IgD-negative memory B cell (primary cell): ENCODE data around the gene CAMK2A. TPM values are rescaled to one million over a fixed set of nuclear protein-coding genes. Genes with fewer than 3 reads are reported as not detected.
"Not testable (repeated sequence)": the region's sequence is repeated elsewhere in the genome, so short reads cannot be mapped to it uniquely, and the experiment has no call there.

Source experiments
- H3K27ac Mint-ChIP-seq, 3 donors: one replicate each; pipeline ENCODE4 v1.8.0; 2020 to 2022; ENCODE audit warnings: mild to moderate bottlenecking in 3 of 3, mixed read lengths in 3 of 3, moderate library complexity in 1 of 3
- H3K27me3 Mint-ChIP-seq: one replicate; pipeline ENCODE4 v1.8.0; 2021; ENCODE audit warnings: mixed read lengths
- H3K36me3 Mint-ChIP-seq: one replicate; pipeline ENCODE4 v1.8.0; 2020; ENCODE audit warnings: mild to moderate bottlenecking, mixed read lengths
- H3K4me1 Mint-ChIP-seq, 3 donors: one replicate each; pipeline ENCODE4 v1.8.0; 2020 to 2022; ENCODE audit warnings: mixed read lengths in 3 of 3, mild to moderate bottlenecking in 1 of 3
- H3K4me3 Mint-ChIP-seq, 4 donors: one replicate each; pipeline ENCODE4 v1.8.0; 2020 to 2022; ENCODE audit warnings: mild to moderate bottlenecking in 4 of 4, mixed read lengths in 4 of 4, moderate library complexity in 3 of 4
- H3K9me3 Mint-ChIP-seq, 3 donors: one replicate each; pipeline ENCODE4 v1.8.0; 2020 to 2021; ENCODE audit warnings: mixed read lengths in 3 of 3, mild to moderate bottlenecking in 1 of 3
- polyA plus RNA-seq: library from polyadenylated mRNA; unstranded; fragments of 300-500 nt; fragmentation: Illumina TruSeq; gene quantifications from one replicate; pipeline ENCODE4 v1.2.3, GENCODE V29; 2021

CAMK2A gene
- polyA plus RNA-seq, 1 donor from 2014 or later, result not detected

DNA sequence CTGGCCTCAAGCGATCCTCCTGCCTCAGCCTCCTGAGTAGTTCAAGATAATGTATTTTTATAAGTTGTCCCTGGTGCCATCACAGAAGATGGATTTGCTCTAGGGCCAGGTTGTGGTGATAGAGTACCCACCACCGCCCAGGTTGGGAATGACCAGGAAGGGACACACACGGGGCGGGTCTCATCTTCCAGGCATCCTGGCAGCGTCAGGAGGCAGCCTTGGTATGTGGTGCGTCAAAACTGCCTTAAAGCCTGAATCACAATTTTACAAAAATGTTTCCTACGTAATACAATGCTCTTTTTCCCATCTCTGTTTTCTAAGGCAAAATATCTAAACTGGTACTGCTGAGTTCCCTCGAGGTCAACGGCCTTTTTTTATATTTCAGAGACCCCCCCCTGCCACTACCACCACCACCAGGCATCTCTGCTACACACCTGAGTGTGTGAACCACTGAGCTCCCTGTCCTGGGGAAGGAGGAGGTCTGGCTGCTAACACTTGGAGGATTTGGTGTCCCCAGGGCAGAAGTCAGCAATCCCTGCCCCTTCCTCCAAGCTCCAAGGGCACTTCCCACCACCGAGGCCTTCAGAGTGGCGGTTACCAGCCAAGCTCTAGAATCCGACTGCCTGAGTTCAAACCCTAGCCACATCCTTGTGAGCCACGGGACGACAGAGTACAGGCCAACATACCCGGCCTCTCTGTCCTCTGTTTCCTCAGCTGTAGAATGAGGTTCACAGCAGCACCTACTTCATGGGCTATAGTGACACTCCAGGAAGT, 52.4 kb downstream of the CAMK2A start:
- H3K27ac Mint-ChIP-seq, result no peak overlapping the region
- no peaks in the 10 kb centered on the region for H3K27me3 Mint-ChIP-seq
- H3K9me3 Mint-ChIP-seq, result no peaks in the 10 kb centered on the region
- H3K4me3 Mint-ChIP-seq, result no peak overlapping the region
- H3K4me1 Mint-ChIP-seq, result peaks cover 0 to 3% (median 1%) of the 10 kb centered on the region in 3 donors
- H3K36me3 Mint-ChIP-seq, result no peaks in the 10 kb centered on the region

DNA sequence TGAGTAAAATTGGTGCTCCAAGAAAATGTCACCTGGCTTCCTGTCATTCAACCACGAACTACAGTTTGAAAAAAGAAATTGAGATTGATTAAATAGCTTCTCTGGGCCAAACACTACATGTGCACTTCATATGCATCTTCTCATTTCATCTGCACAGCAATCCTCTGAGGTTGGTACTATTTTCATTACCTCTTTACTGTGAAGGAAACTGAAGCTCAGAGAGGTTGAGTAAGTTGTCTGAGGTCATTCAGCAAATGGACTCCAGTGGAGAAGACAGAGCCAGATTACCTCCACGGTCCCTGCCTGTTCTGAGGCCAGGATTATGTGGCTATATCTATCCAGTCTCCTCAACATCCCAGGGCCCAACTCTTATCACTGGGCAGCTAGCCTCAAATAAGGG, 53.3 kb downstream of the CAMK2A start:
- Mint-ChIP-seq H3K27me3 (no peaks in the 10 kb centered on the region), H3K36me3 (no peaks in the 10 kb centered on the region), H3K27ac (no peak overlapping the region)

DNA sequence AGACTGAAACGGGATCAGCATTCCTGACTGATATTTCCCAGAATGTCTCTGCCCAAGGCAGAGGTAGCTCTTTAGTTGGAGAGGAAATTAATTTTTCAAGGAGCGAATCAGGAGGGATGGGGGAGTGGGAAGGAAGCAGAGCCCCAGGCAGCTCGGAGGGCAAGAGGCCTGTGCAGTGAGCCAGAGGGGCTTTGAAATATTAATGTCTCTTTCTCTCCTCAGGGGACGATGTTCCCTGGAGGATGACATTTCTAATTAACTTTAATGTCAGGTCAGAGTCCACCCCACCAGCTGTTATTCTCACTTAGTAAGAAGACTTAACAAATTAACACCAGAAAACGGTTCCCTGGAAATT, 54.1 kb downstream of the CAMK2A start:
- H3K4me3 Mint-ChIP-seq, result no peak overlapping the region

More for the DNA sequence above, 53.3 kb downstream of the CAMK2A start:
- Mint-ChIP-seq H3K4me3 (no peak overlapping the region), H3K4me1 (peaks cover 0 to 3% (median 1%) of the 10 kb centered on the region in 3 donors), H3K9me3 (no peaks in the 10 kb centered on the region)

GRCh38 chr5:150234576-150235499, 54.7 kb downstream of the CAMK2A start:
- Mint-ChIP-seq H3K27ac (no peak overlapping the region), H3K4me1 (peaks cover 0 to 3% (median 1%) of the 10 kb centered on the region in 3 donors), H3K4me3 (no peak overlapping the region), H3K36me3 (no peaks in the 10 kb centered on the region), H3K9me3 (peaks cover 0 to 2% (median 0%) of the 10 kb centered on the region in 3 donors), H3K27me3 (peaks cover 3% of the 10 kb centered on the region)

More for the DNA sequence above, 54.1 kb downstream of the CAMK2A start:
- Mint-ChIP-seq H3K9me3 (peaks cover 0 to 2% (median 0%) of the 10 kb centered on the region in 3 donors), H3K4me1 (peaks cover 0 to 3% (median 1%) of the 10 kb centered on the region in 3 donors), H3K36me3 (no peaks in the 10 kb centered on the region), H3K27me3 (peaks cover 2% of the 10 kb centered on the region), H3K27ac (no peak overlapping the region)

GRCh38 chr5:150233706-150234105, 55.9 kb downstream of the CAMK2A start:
- not testable (repeated sequence) for H3K36me3 Mint-ChIP-seq, H3K4me1 Mint-ChIP-seq, H3K9me3 Mint-ChIP-seq, H3K4me3 Mint-ChIP-seq, H3K27ac Mint-ChIP-seq, H3K27me3 Mint-ChIP-seq

DNA sequence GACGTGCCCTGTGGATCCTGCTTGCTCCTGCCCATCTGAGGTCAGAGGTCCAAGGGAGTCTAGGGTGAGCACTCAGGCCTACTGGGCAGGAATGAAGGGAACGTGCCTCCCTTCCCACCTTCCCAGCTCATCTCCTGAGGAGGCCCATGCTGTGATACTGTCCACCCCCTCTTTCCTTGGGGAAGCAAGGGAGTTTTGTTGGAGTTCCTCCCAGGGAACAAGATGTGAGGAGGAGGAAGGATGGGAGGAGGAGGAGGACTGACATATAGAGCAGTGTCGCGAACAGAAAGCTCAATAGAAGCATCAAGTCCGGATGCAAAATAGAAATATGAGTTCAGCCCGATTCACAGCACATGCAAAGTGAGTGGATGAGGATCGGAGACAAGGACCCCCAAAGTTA, 58.7 kb downstream of the CAMK2A start:
- Mint-ChIP-seq H3K27me3 (peaks cover 5% of the 10 kb centered on the region), H3K36me3 (no peaks in the 10 kb centered on the region), H3K4me1 (peaks cover 0 to 3% (median 1%) of the 10 kb centered on the region in 3 donors), H3K9me3 (peaks cover 0 to 2% (median 0%) of the 10 kb centered on the region in 3 donors), H3K27ac (no peak overlapping the region), H3K4me3 (no peak overlapping the region)

DNA sequence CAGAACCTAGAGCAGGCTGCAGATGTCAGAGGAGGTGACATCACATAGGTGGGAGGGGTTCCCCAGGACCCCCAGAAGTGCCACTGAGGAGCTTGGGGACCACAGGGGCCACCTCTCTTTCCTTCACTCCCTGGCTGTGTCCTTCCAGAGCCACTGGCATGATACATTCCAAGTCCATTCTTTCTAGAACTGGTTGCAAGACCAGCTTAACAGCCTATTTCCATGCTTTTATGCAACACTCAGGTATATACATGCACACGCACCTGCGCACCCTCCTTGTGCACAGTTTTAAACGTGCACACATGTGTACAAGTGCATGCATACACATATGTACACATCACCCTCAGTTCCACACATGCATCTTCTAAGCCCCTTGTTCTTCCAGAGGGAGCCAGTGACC, 60.0 kb downstream of the CAMK2A start:
- H3K4me1 Mint-ChIP-seq, result peaks cover 0 to under 1% (median 0%) of the 10 kb centered on the region in 3 donors
- peak overlapping the region in 1 of 4 donors; percentile 39 for H3K4me3 Mint-ChIP-seq
- H3K27ac Mint-ChIP-seq, result no peak overlapping the region
- peaks cover 0 to 2% (median 0%) of the 10 kb centered on the region in 3 donors for H3K9me3 Mint-ChIP-seq
- peaks cover 5% of the 10 kb centered on the region for H3K27me3 Mint-ChIP-seq
- no peaks in the 10 kb centered on the region for H3K36me3 Mint-ChIP-seq

GRCh38 chr5:150227606-150228273, 61.8 kb downstream of the CAMK2A start:
- H3K27me3 Mint-ChIP-seq, result peaks cover 6% of the 10 kb centered on the region
- no peak overlapping the region for H3K27ac Mint-ChIP-seq
- H3K9me3 Mint-ChIP-seq, result peaks cover 0 to 2% (median 0%) of the 10 kb centered on the region in 3 donors
- H3K4me1 Mint-ChIP-seq, result no peaks in the 10 kb centered on the region
- H3K36me3 Mint-ChIP-seq, result no peaks in the 10 kb centered on the region
- no peak overlapping the region for H3K4me3 Mint-ChIP-seq

GRCh38 chr5:150227036-150227435, 62.5 kb downstream of the CAMK2A start:
- Mint-ChIP-seq H3K27ac (no peak overlapping the region), H3K4me1 (no peaks in the 10 kb centered on the region), H3K4me3 (no peak overlapping the region), H3K9me3 (peaks cover 0 to 2% (median 0%) of the 10 kb centered on the region in 3 donors), H3K36me3 (no peaks in the 10 kb centered on the region), H3K27me3 (peaks cover 6% of the 10 kb centered on the region)

DNA sequence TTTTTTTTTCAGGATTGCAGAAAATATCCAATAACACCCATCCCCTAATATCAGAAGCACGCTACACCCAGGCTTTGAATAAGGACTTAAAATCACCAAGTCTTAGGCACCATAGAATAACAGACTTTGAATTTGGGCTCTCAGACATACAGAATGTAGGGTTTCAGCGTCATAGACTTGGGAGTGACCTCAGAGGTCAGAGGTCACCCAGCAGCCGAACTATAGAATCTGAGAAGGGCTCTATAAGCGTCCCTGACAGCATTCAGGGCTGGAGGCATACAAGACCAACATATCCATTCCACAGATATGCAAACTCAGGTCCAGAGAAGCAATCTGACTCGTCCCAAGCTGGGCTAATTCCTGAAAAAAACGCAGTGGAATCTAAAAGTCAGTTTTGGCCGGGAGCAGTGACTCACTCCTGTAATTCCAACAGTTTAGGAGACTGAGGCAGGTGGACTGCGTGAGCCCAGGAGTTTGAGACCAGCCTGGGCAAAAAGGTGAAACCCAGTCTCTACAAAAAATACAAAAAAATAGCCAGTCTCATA, 65.0 kb downstream of the CAMK2A start:
- H3K27me3 Mint-ChIP-seq, result peaks cover 3% of the 10 kb centered on the region
- no peak overlapping the region for H3K4me3 Mint-ChIP-seq
- no peaks in the 10 kb centered on the region for H3K36me3 Mint-ChIP-seq
- H3K9me3 Mint-ChIP-seq, result no peaks in the 10 kb centered on the region
- H3K27ac Mint-ChIP-seq, result no peak overlapping the region
- no peaks in the 10 kb centered on the region for H3K4me1 Mint-ChIP-seq

DNA sequence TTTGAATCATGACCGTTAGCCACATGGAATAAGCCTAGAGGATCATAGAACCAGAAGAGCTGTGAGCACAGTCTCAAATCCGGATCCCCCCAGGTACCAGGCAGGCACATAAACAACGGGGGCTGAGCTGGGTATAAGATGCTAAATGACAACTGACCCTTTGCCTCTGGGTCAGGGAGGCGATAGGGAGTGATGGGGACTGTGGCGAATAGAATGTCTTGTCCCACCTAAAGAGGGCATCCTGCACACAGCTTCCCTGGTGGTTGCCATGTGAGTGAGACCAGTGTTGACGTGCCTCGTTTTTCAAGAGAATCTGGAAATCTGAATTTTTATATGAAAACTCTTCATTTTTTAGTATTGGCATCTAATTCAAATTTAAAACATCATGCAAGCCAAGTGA, 66.1 kb downstream of the CAMK2A start:
- H3K4me1 Mint-ChIP-seq, result no peaks in the 10 kb centered on the region
- H3K27me3 Mint-ChIP-seq, result peaks cover 3% of the 10 kb centered on the region
- H3K36me3 Mint-ChIP-seq, result no peaks in the 10 kb centered on the region
- H3K27ac Mint-ChIP-seq, result no peak overlapping the region
- no peak overlapping the region for H3K4me3 Mint-ChIP-seq
- H3K9me3 Mint-ChIP-seq, result no peaks in the 10 kb centered on the region

GRCh38 chr5:150222906-150223305, 66.7 kb downstream of the CAMK2A start:
- H3K27me3 Mint-ChIP-seq, result peaks cover 5% of the 10 kb centered on the region
- H3K4me1 Mint-ChIP-seq, result peaks cover 0 to 2% (median 0%) of the 10 kb centered on the region in 3 donors
- H3K27ac Mint-ChIP-seq, result no peak overlapping the region
- no peaks in the 10 kb centered on the region for H3K9me3 Mint-ChIP-seq
- H3K4me3 Mint-ChIP-seq, result no peak overlapping the region
- H3K36me3 Mint-ChIP-seq, result no peaks in the 10 kb centered on the region

GRCh38 chr5:150221471-150221870, 68.1 kb downstream of the CAMK2A start:
- Mint-ChIP-seq H3K27me3 (peaks cover 10% of the 10 kb centered on the region), H3K9me3 (no peaks in the 10 kb centered on the region), H3K4me3 (no peak overlapping the region), H3K36me3 (no peaks in the 10 kb centered on the region), H3K27ac (no peak overlapping the region), H3K4me1 (peaks cover 0 to 2% (median 0%) of the 10 kb centered on the region in 3 donors)

GRCh38 chr5:150219861-150220260, 69.7 kb downstream of the CAMK2A start:
- no peaks in the 10 kb centered on the region for H3K9me3 Mint-ChIP-seq
- H3K4me3 Mint-ChIP-seq, result no peak overlapping the region
- H3K27me3 Mint-ChIP-seq, result peaks cover 12% of the 10 kb centered on the region
- no peak overlapping the region for H3K27ac Mint-ChIP-seq
- peaks cover 0 to 2% (median 0%) of the 10 kb centered on the region in 3 donors for H3K4me1 Mint-ChIP-seq
- H3K36me3 Mint-ChIP-seq, result no peaks in the 10 kb centered on the region
